ENCODE results near the gene DHRSX.
A peak's percentile ranks its signal among the peaks of the same experiment; 100 is the strongest.

DHRSX gene

GRCh38 chrX:2224597-2225235, 276.1 kb downstream of the DHRSX start:
- Histone ChIP-seq H3K4me3 (ENCODE audit: low read depth, low read length) (no peak overlapping the region), H3K36me3 (ENCODE audit: control insufficient read depth in 2 of 2, insufficient read depth in 1 of 2, low read length in 2 of 2) (peaks cover 0 to 3% of the 10 kb centered on the region in 2 experiments; a peak in 1 of 3 replicates), H3K9me3 (ENCODE audit: control insufficient read depth, insufficient read depth, low read depth, low read length) (no peaks in the 10 kb centered on the region), H3K4me1 (ENCODE audit: control insufficient read depth, insufficient read depth, low read length) (no peaks in the 10 kb centered on the region), H3K27ac (ENCODE audit: extremely low read depth, low read depth, low read length) (no peak overlapping the region)
- CTCF ChIA-PET: no interaction called here
- TF ChIP-seq ZBTB49 (tag by site-specific recombination; IDR thresholded peaks at IDR 0.05; ENCODE audit: low read depth) (no peak), TCF7L2 (IDR thresholded peaks at IDR 0.05; ENCODE audit: borderline replicate concordance, low read depth, low read length) (no peak), ZSCAN4 (tag by site-specific recombination; IDR thresholded peaks at IDR 0.05) (peak; percentile 22; the same call in 1 of the 2 replicates), ZBTB26 (tag by site-specific recombination; optimal IDR thresholded peaks at IDR 0.05) (peak; percentile 22)
- POLR2A ChIA-PET: no interaction called here

- Histone ChIP-seq H3K4me1 (ENCODE audit: control insufficient read depth, insufficient read depth, low read length) (no peaks in the 10 kb centered on the region), H3K4me3 (ENCODE audit: low read depth, low read length) (no peak overlapping the region), H3K9me3 (ENCODE audit: control insufficient read depth, insufficient read depth, low read depth, low read length) (no peaks in the 10 kb centered on the region), H3K27ac (ENCODE audit: extremely low read depth, low read depth, low read length) (no peak overlapping the region), H3K36me3 (ENCODE audit: control insufficient read depth in 2 of 2, insufficient read depth in 1 of 2, low read length in 2 of 2) (no peaks in the 10 kb centered on the region)
- ChIA-PET POLR2A (no interaction called here), CTCF (no interaction called here)
- no peak for TF ChIP-seq ZNF501 (tag by site-specific recombination; IDR thresholded peaks at IDR 0.05)
- no peak for TF ChIP-seq ZNF658 (tag by site-specific recombination; IDR thresholded peaks at IDR 0.05)
Measured at GRCh38 chrX:2224161-2224560, 276.6 kb downstream of the DHRSX start.

GRCh38 chrX:2220829-2221567, 279.8 kb downstream of the DHRSX start:
- ChIA-PET POLR2A (no interaction called here), CTCF (no interaction called here)
- no peak for TF ChIP-seq ZNF677 (tag by site-specific recombination; IDR thresholded peaks at IDR 0.05)
- TF ChIP-seq WT1 (tag by site-specific recombination; IDR thresholded peaks at IDR 0.05): no peak
- TF ChIP-seq ZNF776 (tag by site-specific recombination; IDR thresholded peaks at IDR 0.05; ENCODE audit: borderline replicate concordance): no peak
- TF ChIP-seq ZNF350 (tag by site-specific recombination; IDR thresholded peaks at IDR 0.05): no peak
- TF ChIP-seq ZNF280C (tag by site-specific recombination; IDR thresholded peaks at IDR 0.05): no peak
- no peak for TF ChIP-seq ZNF514 (tag by site-specific recombination; IDR thresholded peaks at IDR 0.05)
- no peak for TF ChIP-seq KLF9 (tag by site-specific recombination; IDR thresholded peaks at IDR 0.05; ENCODE audit: low read depth)
- no peak for TF ChIP-seq ZFP3 (tag by site-specific recombination; IDR thresholded peaks at IDR 0.05; ENCODE audit: low read depth)
- TF ChIP-seq SCRT1 (tag by site-specific recombination; IDR thresholded peaks at IDR 0.05; ENCODE audit: borderline replicate concordance): no peak
- TF ChIP-seq ZSCAN18 (tag by site-specific recombination; IDR thresholded peaks at IDR 0.05): no peak
- no peak for TF ChIP-seq ZNF24 (tag by site-specific recombination; IDR thresholded peaks at IDR 0.05)
- TF ChIP-seq ZNF561 (tag by site-specific recombination; IDR thresholded peaks at IDR 0.05; ENCODE audit: borderline replicate concordance): no peak

More at GRCh38 chrX:2220829-2221567, 279.8 kb downstream of the DHRSX start:
- no peaks in the 10 kb centered on the region for H3K4me1 ChIP-seq (ENCODE audit: control insufficient read depth, insufficient read depth, low read length)
- no peak overlapping the region for H3K27ac ChIP-seq (ENCODE audit: extremely low read depth, low read depth, low read length)
- no peak overlapping the region for H3K4me3 ChIP-seq (ENCODE audit: low read depth, low read length)
- no peaks in the 10 kb centered on the region for H3K36me3 ChIP-seq (ENCODE audit: control insufficient read depth in 2 of 2, insufficient read depth in 1 of 2, low read length in 2 of 2)
- H3K9me3 ChIP-seq (ENCODE audit: control insufficient read depth, insufficient read depth, low read depth, low read length): no peaks in the 10 kb centered on the region

Data from HEK293 (cell line).